AG10803 (cell line): Measurements from ENCODE around the gene SLC26A1.

Experiments
- DNase-seq: peaks from one replicate; pipeline ENCODE4 v3.0.0; 2010; ENCODE audit warnings: low read depth
- H3K4me3 ChIP-seq: 2 replicates; pipeline ENCODE4 v1.5.1; 2011; ENCODE audit warnings: mild to moderate bottlenecking, low read length, control low read depth
- CTCF ChIP-seq: conservative IDR thresholded peaks from 2 replicates; pipeline ENCODE4 v1.5.1; 2011; ENCODE audit warnings: mild to moderate bottlenecking, low read length, control low read depth, inconsistent platforms

Gene SLC26A1

GRCh38 chr4:951186-951585 is 42.0 kb downstream of the SLC26A1 start:
- H3K4me3 ChIP-seq, result no peak overlapping the region
- DNase-seq, result no peak
- TF ChIP-seq CTCF, result no peak

- TF ChIP-seq CTCF, result no peak
These were observed 42.8 kb downstream of the SLC26A1 start for GRCh38 chr4:950136-951020.

DNA sequence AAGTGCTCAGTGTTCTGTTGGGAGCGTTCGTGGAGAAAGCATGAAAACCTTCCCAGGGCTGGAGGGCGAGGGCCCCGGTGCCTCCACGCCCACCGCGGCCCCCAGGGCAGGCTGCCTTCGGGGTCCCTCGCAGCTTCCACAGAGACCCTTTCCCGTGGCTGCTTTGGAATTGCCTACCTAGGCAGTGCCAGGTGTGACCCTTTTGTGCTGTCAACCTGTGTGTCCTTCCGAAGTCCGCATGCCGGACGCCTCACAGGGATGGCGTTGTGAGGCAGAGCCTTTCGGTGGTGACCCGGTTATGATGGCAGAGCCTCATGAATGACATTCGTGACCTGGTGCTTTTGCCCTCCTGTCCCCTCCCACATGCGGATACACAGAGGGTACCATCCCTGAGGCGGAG is 43.5 kb downstream of the SLC26A1 start:
- no peak overlapping the region for H3K4me3 ChIP-seq
- no peak for DNase-seq
- TF ChIP-seq CTCF, result no peak

More at GRCh38 chr4:950136-951020, 42.8 kb downstream of the SLC26A1 start:
- DNase-seq, result no peak
- H3K4me3 ChIP-seq, result no peak overlapping the region

- DNase-seq, result no peak
- no peak overlapping the region for H3K4me3 ChIP-seq
- no peak for TF ChIP-seq CTCF
These were observed 44.3 kb downstream of the SLC26A1 start for GRCh38 chr4:948936-949300.

GRCh38 chr4:948101-948935 is 44.9 kb downstream of the SLC26A1 start:
- H3K4me3 ChIP-seq, result no peak overlapping the region
- no peak for DNase-seq
- no peak for TF ChIP-seq CTCF

- no peak for DNase-seq
- no peak for TF ChIP-seq CTCF
These were observed 45.7 kb downstream of the SLC26A1 start for GRCh38 chr4:947491-947971.

More at GRCh38 chr4:947491-947971, 45.7 kb downstream of the SLC26A1 start:
- no peak overlapping the region for H3K4me3 ChIP-seq
